Cerebellar cortex (tissue), 1 donor: ENCODE data around the gene SEPTIN5.

Source experiments
- DNase-seq: peaks from one replicate; pipeline ENCODE4 v3.0.0-alpha.2; 2015; ENCODE audit warnings: low spot score

Gene SEPTIN5

GRCh38 chr22:19760951-19761724, 46.8 kb downstream of the SEPTIN5 start:
- no peak for DNase-seq

GRCh38 chr22:19761725-19762567, 47.6 kb downstream of the SEPTIN5 start:
- no peak for DNase-seq

- DNase-seq, result no peak
These were observed 48.5 kb downstream of the SEPTIN5 start for GRCh38 chr22:19762568-19763457.

- no peak for DNase-seq
These were observed 49.4 kb downstream of the SEPTIN5 start for GRCh38 chr22:19763458-19764298.

- no peak for DNase-seq
These were observed 49.9 kb downstream of the SEPTIN5 start for GRCh38 chr22:19764299-19764593.

- no peak for DNase-seq
These were observed 50.6 kb downstream of the SEPTIN5 start for GRCh38 chr22:19764636-19765476.

GRCh38 chr22:19765477-19766239, 51.4 kb downstream of the SEPTIN5 start:
- no peak for DNase-seq

- DNase-seq, result no peak
These were observed 51.9 kb downstream of the SEPTIN5 start for GRCh38 chr22:19766240-19766510.

GRCh38 chr22:19766511-19767426, 52.5 kb downstream of the SEPTIN5 start:
- DNase-seq, result no peak

- no peak for DNase-seq
These were observed 53.4 kb downstream of the SEPTIN5 start for GRCh38 chr22:19767427-19768341.

- no peak for DNase-seq
These were observed 55.1 kb downstream of the SEPTIN5 start for GRCh38 chr22:19769393-19769715.

- no peak for DNase-seq
These were observed 56.3 kb downstream of the SEPTIN5 start for GRCh38 chr22:19770349-19771220.

- DNase-seq, result no peak
These were observed 58.0 kb downstream of the SEPTIN5 start for GRCh38 chr22:19772422-19772672.
